PFSK-1 (cell line): ENCODE results near the gene DGKG.

Source experiments
- FOXP2 ChIP-seq: optimal IDR thresholded peaks from 2 replicates; pipeline ENCODE3; 2011; ENCODE audit warnings: borderline replicate concordance, control low read depth, inconsistent platforms; ENCODE audit not compliant: insufficient read depth; ENCODE audit errors: extremely low read length, extremely low read depth
- POLR2AphosphoS5 ChIP-seq: IDR thresholded peaks from 2 replicates; pipeline ENCODE4 v1.6.1; 2012; ENCODE audit warnings: low read depth, mild to moderate bottlenecking, control low read depth, low read length, moderate library complexity
- REST ChIP-seq, 2 experiments: IDR thresholded peaks; 2 replicates each; pipeline versions ENCODE4 v1.6.1 to v1.8.0; 2011 to 2012; ENCODE audit warnings: low read depth in 2 of 2, low read length in 2 of 2, control low read depth in 1 of 2, inconsistent platforms in 1 of 2, mild to moderate bottlenecking in 1 of 2, moderate library complexity in 1 of 2; ENCODE audit not compliant: insufficient read depth in 1 of 2
- SIN3A ChIP-seq: IDR thresholded peaks from 2 replicates; pipeline ENCODE4 v1.6.1; 2012; ENCODE audit warnings: mild to moderate bottlenecking, low read length, moderate library complexity, borderline replicate concordance; ENCODE audit not compliant: insufficient read depth
- TAF1 ChIP-seq: IDR thresholded peaks from 2 replicates; pipeline ENCODE4 v1.6.1; 2012; ENCODE audit warnings: low read length, control low read depth, borderline replicate concordance; ENCODE audit not compliant: insufficient read depth

DGKG gene

GRCh38 chr3:186141790-186142189 lies 220.2 kb downstream of the DGKG start:
- no peak for TF ChIP-seq FOXP2
- no peak for TF ChIP-seq POLR2AphosphoS5
- TF ChIP-seq TAF1 = no peak
- no peak for TF ChIP-seq SIN3A
- TF ChIP-seq REST (IDR thresholded peaks at IDR 0.05; ENCODE audit: insufficient read depth in 1 of 2, low read depth in 2 of 2, low read length in 2 of 2) = no peak

- TF ChIP-seq POLR2AphosphoS5 = no peak
- no peak for TF ChIP-seq SIN3A
- no peak for TF ChIP-seq REST (IDR thresholded peaks at IDR 0.05; ENCODE audit: insufficient read depth in 1 of 2, low read depth in 2 of 2, low read length in 2 of 2)
- TF ChIP-seq TAF1 = no peak
- no peak for TF ChIP-seq FOXP2
These were observed 223.6 kb downstream of the DGKG start for GRCh38 chr3:186138272-186138981.

- no peak for TF ChIP-seq SIN3A
- TF ChIP-seq FOXP2 = peak; percentile 15
These were observed 224.9 kb downstream of the DGKG start for GRCh38 chr3:186137051-186137685.

- no peak for TF ChIP-seq SIN3A
- no peak for TF ChIP-seq REST (IDR thresholded peaks at IDR 0.05; ENCODE audit: insufficient read depth in 1 of 2, low read depth in 2 of 2, low read length in 2 of 2)
- TF ChIP-seq FOXP2 = no peak
- TF ChIP-seq POLR2AphosphoS5 = no peak
- no peak for TF ChIP-seq TAF1
These were observed 228.1 kb downstream of the DGKG start for GRCh38 chr3:186133980-186134379.

GRCh38 chr3:186132487-186132886 lies 229.5 kb downstream of the DGKG start:
- no peak for TF ChIP-seq FOXP2
- no peak for TF ChIP-seq POLR2AphosphoS5
- no peak for TF ChIP-seq TAF1
- TF ChIP-seq SIN3A = no peak
- TF ChIP-seq REST (IDR thresholded peaks at IDR 0.05; ENCODE audit: insufficient read depth in 1 of 2, low read depth in 2 of 2, low read length in 2 of 2) = no peak
